Testis (tissue), 3 donors: Measurements from ENCODE around the gene CNTN2. TPM values are rescaled to one million over a fixed set of nuclear protein-coding genes. Genes with fewer than 3 reads are reported as not detected.
A peak's percentile ranks its signal among the peaks of the same experiment; 100 is the strongest.

Source experiments
- DNase-seq: peaks from one replicate; pipeline ENCODE4 v3.0.0-alpha.2; 2019
- H3K27ac ChIP-seq, 2 donors: fragments of 200-600 bp; sonication (generic); one replicate each; pipeline ENCODE4 v1.5.1; 2019
- H3K27me3 ChIP-seq: fragments of 200-600 bp; sonication (generic); one replicate; pipeline ENCODE4 v1.5.1; 2019
- H3K36me3 ChIP-seq: fragments of 200-600 bp; sonication (generic); one replicate; pipeline ENCODE4 v1.5.1; 2017; ENCODE audit warnings: low read depth; ENCODE audit errors: missing control alignments
- H3K4me1 ChIP-seq: fragments of 200-600 bp; sonication (generic); one replicate; pipeline ENCODE4 v1.5.1; 2019
- H3K4me3 ChIP-seq, 2 donors: fragments of 200-600 bp; sonication (generic); one replicate each; pipeline ENCODE4 v1.5.1; 2017 to 2019
- H3K9me3 ChIP-seq: fragments of 200-600 bp; sonication (generic); one replicate; pipeline ENCODE4 v1.5.1; 2017
- POLR2A ChIP-seq: fragments of 450-650 bp; IDR thresholded peaks from one replicate; pipeline ENCODE4 v1.6.1; 2017; ENCODE audit warnings: antibody characterized with exemption, mild to moderate bottlenecking, moderate library complexity
- WGBS, 2 donors: methylation state at CpG; one replicate each; pipeline ENCODE4 v1.1.5; 2018; 5-methylcytosine and 5-hydroxymethylcytosine counted together
- intact Hi-C: fragments of 100-400 bp; cut with DNase I; formaldehyde crosslinking; loops from one replicate; pipeline ENCODE4 v1.15.1; 2023; ENCODE audit warnings: low total_unique reads
- polyA plus RNA-seq: library from polyadenylated mRNA; stranded (reverse); fragments of 350-450 nt; fragmentation: Illumina TruSeq; extraction: RNeasy Lipid Tissue Mini Kit (QIAGEN cat#74804); gene quantifications from one replicate; pipeline ENCODE4 v1.2.3, GENCODE V29; 2014; ENCODE audit warnings: low read depth, low replicate concordance; ENCODE audit not compliant: insufficient read depth
- total RNA-seq, 2 donors: library from RNA; depleted of rRNA; stranded (reverse); fragments of >200 nt; gene quantifications; one replicate each; pipeline ENCODE4 v1.2.3, GENCODE V29; 2016
- TF ChIP-seq, protein P1 (sequence below), 3 experiments: fragments of 450-650 bp in 2 of 3; fragments of 200-600 bp in 1 of 3; sonication (generic) in 1 of 3; IDR thresholded peaks; one replicate each; pipeline ENCODE4 v1.5.1; 2016 to 2019; ENCODE audit warnings: antibody characterized with exemption in 3 of 3, mild to moderate bottlenecking in 2 of 3, moderate library complexity in 1 of 3

The CNTN2 gene
- total and polyA plus RNA-seq, 3 donors from 2014 or later: 16.4 to 31.9 (median 17.2) TPM

- WGBS, 2 donors: 28% methylated on average over 2 of the region's 2 CpGs
- no peak for DNase-seq
- no peak overlapping the region for H3K27ac ChIP-seq
- intact Hi-C loops: no loop called here
- no peaks in the 10 kb centered on the region for H3K9me3 ChIP-seq
- no peaks in the 10 kb centered on the region for H3K36me3 ChIP-seq
- TF ChIP-seq POLR2A: no peak
- TF ChIP-seq, protein P1, sequence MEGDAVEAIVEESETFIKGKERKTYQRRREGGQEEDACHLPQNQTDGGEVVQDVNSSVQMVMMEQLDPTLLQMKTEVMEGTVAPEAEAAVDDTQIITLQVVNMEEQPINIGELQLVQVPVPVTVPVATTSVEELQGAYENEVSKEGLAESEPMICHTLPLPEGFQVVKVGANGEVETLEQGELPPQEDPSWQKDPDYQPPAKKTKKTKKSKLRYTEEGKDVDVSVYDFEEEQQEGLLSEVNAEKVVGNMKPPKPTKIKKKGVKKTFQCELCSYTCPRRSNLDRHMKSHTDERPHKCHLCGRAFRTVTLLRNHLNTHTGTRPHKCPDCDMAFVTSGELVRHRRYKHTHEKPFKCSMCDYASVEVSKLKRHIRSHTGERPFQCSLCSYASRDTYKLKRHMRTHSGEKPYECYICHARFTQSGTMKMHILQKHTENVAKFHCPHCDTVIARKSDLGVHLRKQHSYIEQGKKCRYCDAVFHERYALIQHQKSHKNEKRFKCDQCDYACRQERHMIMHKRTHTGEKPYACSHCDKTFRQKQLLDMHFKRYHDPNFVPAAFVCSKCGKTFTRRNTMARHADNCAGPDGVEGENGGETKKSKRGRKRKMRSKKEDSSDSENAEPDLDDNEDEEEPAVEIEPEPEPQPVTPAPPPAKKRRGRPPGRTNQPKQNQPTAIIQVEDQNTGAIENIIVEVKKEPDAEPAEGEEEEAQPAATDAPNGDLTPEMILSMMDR (IDR thresholded peaks at IDR 0.05): no peak
- H3K4me1 ChIP-seq: no peaks in the 10 kb centered on the region
- H3K27me3 ChIP-seq: no peaks in the 10 kb centered on the region
- no peak overlapping the region for H3K4me3 ChIP-seq
Measured at GRCh38 chr1:205068457-205069040, 25.5 kb downstream of the CNTN2 start.

GRCh38 chr1:205069371-205070125 lies 26.5 kb downstream of the CNTN2 start:
- H3K27ac ChIP-seq: no peak overlapping the region
- no peaks in the 10 kb centered on the region for H3K36me3 ChIP-seq
- DNase-seq: no peak
- no peaks in the 10 kb centered on the region for H3K9me3 ChIP-seq
- 68 to 79% methylated on average over 35 to 42 of the region's 42 CpGs for WGBS, 2 donors
- no peak for TF ChIP-seq POLR2A
- TF ChIP-seq, protein P1 (IDR thresholded peaks at IDR 0.05): no peak
- H3K27me3 ChIP-seq: no peaks in the 10 kb centered on the region
- intact Hi-C loops: no loop called here
- H3K4me1 ChIP-seq: no peaks in the 10 kb centered on the region
- peak overlapping the region; percentile 21 to 24 for H3K4me3 ChIP-seq

DNA sequence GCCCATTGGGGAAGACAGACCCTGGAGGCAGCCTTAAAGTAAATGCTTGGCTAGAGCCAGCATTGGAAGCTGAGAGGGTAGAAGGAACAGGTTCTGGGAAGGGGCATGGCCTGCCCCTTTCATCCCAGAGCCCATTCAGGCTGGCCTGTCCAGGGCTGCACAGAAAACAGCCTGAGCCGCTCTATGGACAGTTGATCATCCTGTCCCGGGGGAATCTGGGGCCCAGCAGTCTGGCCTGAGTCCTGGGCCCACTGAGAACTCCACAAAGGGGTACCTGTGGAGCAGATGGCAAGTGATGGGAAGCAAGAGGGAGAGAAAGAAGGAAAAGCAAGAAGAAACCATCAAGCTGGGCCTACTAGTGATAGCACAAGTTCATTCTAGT lies 28.0 kb downstream of the CNTN2 start:
- intact Hi-C loops: no loop called here
- Histone ChIP-seq H3K36me3 (no peaks in the 10 kb centered on the region), H3K9me3 (no peaks in the 10 kb centered on the region), H3K27ac (no peak overlapping the region), H3K27me3 (no peaks in the 10 kb centered on the region), H3K4me1 (no peaks in the 10 kb centered on the region), H3K4me3 (no peak overlapping the region)
- no peak for TF ChIP-seq POLR2A
- TF ChIP-seq, protein P1 (IDR thresholded peaks at IDR 0.05): no peak
- WGBS, 2 donors: 100% methylated on average over 2 of the region's 2 CpGs
- DNase-seq: no peak

- no peaks in the 10 kb centered on the region for H3K27me3 ChIP-seq
- H3K9me3 ChIP-seq: no peaks in the 10 kb centered on the region
- no peak for DNase-seq
- intact Hi-C loops: no loop called here
- no peak overlapping the region for H3K4me3 ChIP-seq
- H3K36me3 ChIP-seq: no peaks in the 10 kb centered on the region
- peaks cover 7% of the 10 kb centered on the region for H3K4me1 ChIP-seq
- H3K27ac ChIP-seq: no peak overlapping the region
- WGBS, 2 donors: 92% methylated on average over 7 to 12 of the region's 12 CpGs
- TF ChIP-seq, protein P1 (IDR thresholded peaks at IDR 0.05): no peak
Measured at GRCh38 chr1:205071801-205072200, 28.8 kb downstream of the CNTN2 start.

- Histone ChIP-seq H3K9me3 (no peaks in the 10 kb centered on the region), H3K27ac (no peak overlapping the region), H3K36me3 (no peaks in the 10 kb centered on the region), H3K4me3 (no peak overlapping the region), H3K4me1 (peaks cover 12% of the 10 kb centered on the region), H3K27me3 (no peaks in the 10 kb centered on the region)
- TF ChIP-seq, protein P1 (IDR thresholded peaks at IDR 0.05): no peak
- TF ChIP-seq POLR2A: no peak
- no peak for DNase-seq
- WGBS, 2 donors: 90 to 91% methylated on average over 9 of the region's 9 CpGs
- intact Hi-C loops: no loop called here
Measured at GRCh38 chr1:205072286-205072685, 29.3 kb downstream of the CNTN2 start.
